Measurements from ENCODE around the gene ANK3. TPM values are rescaled to one million over a fixed set of nuclear protein-coding genes. Genes with fewer than 3 reads are reported as not detected.

The ANK3 gene
- total and polyA plus RNA-seq, 2 experiments from 2014 or later: 0.14 to 0.54 TPM

DNA sequence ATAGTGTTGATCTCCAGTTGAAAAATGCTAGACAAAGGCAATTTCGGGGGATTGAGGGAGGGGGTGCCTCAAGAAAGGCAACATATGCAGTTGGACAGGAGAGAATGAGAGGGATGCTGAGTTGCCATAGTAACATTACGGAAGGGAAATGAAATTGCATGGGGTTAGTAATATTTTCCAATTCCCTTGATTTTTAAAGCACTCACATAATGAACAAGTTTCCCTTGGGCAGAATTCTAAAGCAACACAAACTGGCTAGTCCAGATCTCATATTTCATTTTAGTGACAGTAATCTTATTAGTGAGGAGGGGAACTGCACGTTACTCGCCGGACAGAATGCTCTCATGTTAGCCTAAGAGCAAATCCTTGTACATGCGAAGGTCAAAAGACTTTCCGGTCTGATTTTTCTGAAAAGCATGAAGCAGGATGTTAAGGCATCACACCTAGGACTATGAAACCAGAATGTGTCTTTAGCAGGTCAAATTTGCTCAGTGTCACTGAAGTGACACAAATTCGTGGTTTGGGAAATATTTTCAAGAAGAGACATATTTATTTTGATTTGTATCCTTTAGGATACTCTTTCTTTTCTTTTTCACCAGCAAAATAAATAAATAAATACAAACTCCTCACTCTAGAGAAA is 165.5 kb downstream of the ANK3 start:
- Histone ChIP-seq H3K4me3 (no peak overlapping the region), H3K4me1 (ENCODE audit: insufficient read depth) (no peaks in the 10 kb centered on the region), H3K27ac (no peak overlapping the region), H3F3A (ENCODE audit: insufficient read depth) (no peaks in the 10 kb centered on the region), H3K9ac (no peak overlapping the region), H3K27me3 (replicated peaks; ENCODE audit: insufficient read depth) (no peaks in the 10 kb centered on the region), H2AFZ (no peak overlapping the region), H3K79me2 (ENCODE audit: insufficient read depth) (no peaks in the 10 kb centered on the region), H3K36me3 (ENCODE audit: low read depth) (no peaks in the 10 kb centered on the region), H3K4me2 (ENCODE audit: unreplicated experiment) (no peak overlapping the region), H3K9me2 (ENCODE audit: insufficient read depth) (no peaks in the 10 kb centered on the region), H4K20me1 (ENCODE audit: insufficient read depth) (no peaks in the 10 kb centered on the region), H3K9me3 (ENCODE audit: low read depth) (no peaks in the 10 kb centered on the region)
- TF ChIP-seq EZH2 (IDR thresholded peaks at IDR 0.05; ENCODE audit: insufficient read depth, poor library complexity, severe bottlenecking) (no peak), EZH2phosphoT487 (IDR thresholded peaks at IDR 0.05; ENCODE audit: insufficient read depth, low read depth) (no peak)
- WGBS, 2 experiments (ENCODE audit: low coverage in 1 of 2, low lambda C conversion rate in 2 of 2, missing lambda C conversion rate in 2 of 2): 38 to 43% methylated on average over 8 of the region's 8 CpGs
- no peak for DNase-seq
- in situ Hi-C loops (cut with MboI): no loop called here

DNA sequence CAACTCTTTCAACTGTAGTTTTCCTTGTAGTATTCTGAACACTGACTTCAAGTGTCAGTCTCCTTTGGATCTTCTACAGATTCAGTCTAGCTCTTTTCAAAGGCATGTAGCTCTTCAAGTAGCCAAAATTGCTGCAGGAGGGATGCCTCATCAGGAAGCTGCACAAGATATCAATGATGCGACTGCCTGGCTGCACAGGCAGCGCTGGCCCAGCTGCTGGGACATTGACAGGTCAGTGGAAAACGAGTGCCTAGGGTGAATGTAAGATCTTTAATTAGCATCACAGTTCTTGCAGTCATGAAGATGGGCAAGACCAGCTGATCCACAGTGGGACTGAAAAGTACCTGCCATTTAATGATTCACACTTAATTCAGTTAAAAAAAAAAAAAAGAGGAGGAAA is 167.6 kb downstream of the ANK3 start:
- H3K4me3 ChIP-seq: no peak overlapping the region

DNA sequence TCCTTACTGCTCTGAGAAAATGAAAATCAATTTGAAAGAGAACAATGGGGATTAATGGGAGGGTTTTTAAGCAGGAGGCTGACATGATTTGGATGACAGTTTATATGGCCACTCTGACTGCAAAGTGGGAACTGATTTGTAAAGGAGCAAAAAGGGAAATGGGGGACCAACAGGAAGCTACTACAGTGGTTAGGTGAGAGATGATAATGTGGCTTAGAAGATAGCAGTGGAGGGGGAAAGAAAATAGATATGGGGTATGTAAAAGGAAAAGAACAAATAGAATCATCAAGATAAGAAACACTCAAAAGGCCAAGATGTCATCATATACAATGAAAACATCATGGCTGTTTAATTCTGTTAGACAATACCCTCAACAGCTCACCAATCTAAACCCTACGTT is 177.5 kb downstream of the ANK3 start:
- H3K9me2 ChIP-seq (ENCODE audit: insufficient read depth): no peaks in the 10 kb centered on the region
- no peak overlapping the region for H2AFZ ChIP-seq
- H4K20me1 ChIP-seq (ENCODE audit: insufficient read depth): no peaks in the 10 kb centered on the region
- H3K27me3 ChIP-seq (replicated peaks; ENCODE audit: insufficient read depth): no peaks in the 10 kb centered on the region
- no peak overlapping the region for H3K27ac ChIP-seq
- no peak overlapping the region for H3K4me2 ChIP-seq (ENCODE audit: unreplicated experiment)
- no peaks in the 10 kb centered on the region for H3F3A ChIP-seq (ENCODE audit: insufficient read depth)
- DNase-seq: no peak
- H3K4me3 ChIP-seq: no peak overlapping the region
- WGBS, 2 experiments (ENCODE audit: low coverage in 1 of 2, low lambda C conversion rate in 2 of 2, missing lambda C conversion rate in 2 of 2): 63 to 69% methylated on average over 1 of the region's 1 CpG
- H3K79me2 ChIP-seq (ENCODE audit: insufficient read depth): no peaks in the 10 kb centered on the region
- no peaks in the 10 kb centered on the region for H3K4me1 ChIP-seq (ENCODE audit: insufficient read depth)
- no peaks in the 10 kb centered on the region for H3K36me3 ChIP-seq (ENCODE audit: low read depth)
- TF ChIP-seq EZH2phosphoT487 (IDR thresholded peaks at IDR 0.05; ENCODE audit: insufficient read depth, low read depth) (no peak), EZH2 (IDR thresholded peaks at IDR 0.05; ENCODE audit: insufficient read depth, poor library complexity, severe bottlenecking) (no peak)
- no peaks in the 10 kb centered on the region for H3K9me3 ChIP-seq (ENCODE audit: low read depth)
- in situ Hi-C loops (cut with MboI): no loop called here
- no peak overlapping the region for H3K9ac ChIP-seq

More for the DNA sequence above, 167.6 kb downstream of the ANK3 start:
- no peaks in the 10 kb centered on the region for H3K36me3 ChIP-seq (ENCODE audit: low read depth)
- H4K20me1 ChIP-seq (ENCODE audit: insufficient read depth): no peaks in the 10 kb centered on the region
- H3K4me2 ChIP-seq (ENCODE audit: unreplicated experiment): no peak overlapping the region
- no peak overlapping the region for H3K9ac ChIP-seq
- H3K79me2 ChIP-seq (ENCODE audit: insufficient read depth): no peaks in the 10 kb centered on the region
- WGBS, 2 experiments (ENCODE audit: low coverage in 1 of 2, low lambda C conversion rate in 2 of 2, missing lambda C conversion rate in 2 of 2): 72 to 76% methylated on average over 3 of the region's 3 CpGs
- no peaks in the 10 kb centered on the region for H3K9me2 ChIP-seq (ENCODE audit: insufficient read depth)
- H3K4me1 ChIP-seq (ENCODE audit: insufficient read depth): no peaks in the 10 kb centered on the region
- DNase-seq: no peak
- no peak overlapping the region for H2AFZ ChIP-seq
- no peak overlapping the region for H3K27ac ChIP-seq
- no peaks in the 10 kb centered on the region for H3F3A ChIP-seq (ENCODE audit: insufficient read depth)
- TF ChIP-seq EZH2 (IDR thresholded peaks at IDR 0.05; ENCODE audit: insufficient read depth, poor library complexity, severe bottlenecking) (no peak), EZH2phosphoT487 (IDR thresholded peaks at IDR 0.05; ENCODE audit: insufficient read depth, low read depth) (no peak)
- no peaks in the 10 kb centered on the region for H3K27me3 ChIP-seq (replicated peaks; ENCODE audit: insufficient read depth)
- in situ Hi-C loops (cut with MboI): no loop called here
- no peaks in the 10 kb centered on the region for H3K9me3 ChIP-seq (ENCODE audit: low read depth)

- H3K4me3 ChIP-seq: no peak overlapping the region
- 0 out of 2 replicates have a peak overlapping the region, but pooled peaks have one; percentile 15 for H2AFZ ChIP-seq
- H3K4me2 ChIP-seq (ENCODE audit: unreplicated experiment): no peak overlapping the region
- H3K79me2 ChIP-seq (ENCODE audit: insufficient read depth): no peaks in the 10 kb centered on the region
- no peaks in the 10 kb centered on the region for H3K9me2 ChIP-seq (ENCODE audit: insufficient read depth)
- no peak overlapping the region for H3K9ac ChIP-seq
- H3K9me3 ChIP-seq (ENCODE audit: low read depth): no peaks in the 10 kb centered on the region
- H4K20me1 ChIP-seq (ENCODE audit: insufficient read depth): no peaks in the 10 kb centered on the region
- H3K27ac ChIP-seq: no peak overlapping the region
- H3F3A ChIP-seq (ENCODE audit: insufficient read depth): no peaks in the 10 kb centered on the region
- H3K4me1 ChIP-seq (ENCODE audit: insufficient read depth): no peaks in the 10 kb centered on the region; the same call in 1 of the 2 replicates
- no peaks in the 10 kb centered on the region for H3K27me3 ChIP-seq (replicated peaks; ENCODE audit: insufficient read depth)
- no peaks in the 10 kb centered on the region for H3K36me3 ChIP-seq (ENCODE audit: low read depth)
- no peak for DNase-seq
- in situ Hi-C loops (cut with MboI): loop anchor here (5.0 to 10.0 kb wide), 4 partner anchors 93 to 585 kb away; no protein-coding TSS in a partner anchor
- WGBS, 2 experiments (ENCODE audit: low coverage in 1 of 2, low lambda C conversion rate in 2 of 2, missing lambda C conversion rate in 2 of 2): 56 to 57% methylated on average over 7 of the region's 7 CpGs
- TF ChIP-seq EZH2phosphoT487 (IDR thresholded peaks at IDR 0.05; ENCODE audit: insufficient read depth, low read depth): no peak
- no peak for TF ChIP-seq EZH2 (IDR thresholded peaks at IDR 0.05; ENCODE audit: insufficient read depth, poor library complexity, severe bottlenecking)
Observed at GRCh38 chr10:60209874-60210570, 179.7 kb downstream of the ANK3 start.
